CD4-positive, alpha-beta T cell treated with Interferon alpha-2 for 1 hour (primary cell): Measurements from ENCODE around the gene XAF1.
"Not testable (repeated sequence)": the region's sequence is repeated elsewhere in the genome, so short reads cannot be mapped to it uniquely, and the experiment has no call there.

Experiments used
- DNase-seq, 2 donors: peaks; one replicate each; pipeline ENCODE4 v3.0.0-alpha.2; 2020 to 2022

The XAF1 gene

GRCh38 chr17:6755731-6756184 is at the start of gene XAF1:
Gene XAF1 (plus strand): TSS chr17:6756046. CDS start chr17:6756079, 33 bp downstream.
- peak; percentile 89 to 93 for DNase-seq

GRCh38 chr17:6706499-6706898 is 49.3 kb upstream of the XAF1 start:
- DNase-seq = no peak

GRCh38 chr17:6706996-6707395 is 48.9 kb upstream of the XAF1 start:
- no peak for DNase-seq

- DNase-seq = no peak
These were observed 47.4 kb upstream of the XAF1 start for GRCh38 chr17:6708357-6708961.

- DNase-seq = no peak
These were observed 45.5 kb upstream of the XAF1 start for GRCh38 chr17:6710317-6710716.

- DNase-seq = no peak
These were observed 44.7 kb upstream of the XAF1 start for GRCh38 chr17:6711081-6711674.

GRCh38 chr17:6711681-6712057 is 44.2 kb upstream of the XAF1 start:
- DNase-seq = no peak

- DNase-seq = no peak
These were observed 43.6 kb upstream of the XAF1 start for GRCh38 chr17:6712058-6712853.

- DNase-seq = no peak
These were observed 43.1 kb upstream of the XAF1 start for GRCh38 chr17:6712854-6713129.

- peak in 1 of 2 donors; percentile 3 for DNase-seq
These were observed 42.5 kb upstream of the XAF1 start, which contains the start of gene SLC13A5 for GRCh38 chr17:6713130-6713917. Gene SLC13A5 (minus strand): TSS chr17:6713369. CDS start chr17:6713333, 36 bp downstream.

GRCh38 chr17:6713918-6714271 is 42.0 kb upstream of the XAF1 start:
- no peak for DNase-seq

GRCh38 chr17:6714315-6714874 is 41.5 kb upstream of the XAF1 start:
- no peak for DNase-seq

- DNase-seq = no peak
These were observed 39.1 kb upstream of the XAF1 start for GRCh38 chr17:6716736-6717135.

- DNase-seq = no peak
These were observed 34.1 kb upstream of the XAF1 start for GRCh38 chr17:6721744-6722143.

- DNase-seq = no peak
These were observed 31.8 kb upstream of the XAF1 start for GRCh38 chr17:6724009-6724408.

GRCh38 chr17:6729531-6729930 is 26.3 kb upstream of the XAF1 start:
- no peak for DNase-seq

GRCh38 chr17:6746665-6747064 is 9.2 kb upstream of the XAF1 start:
- DNase-seq = not testable (repeated sequence)

- DNase-seq = no peak
These were observed 7.2 kb upstream of the XAF1 start for GRCh38 chr17:6748617-6749016.

GRCh38 chr17:6749519-6749918 is 6.3 kb upstream of the XAF1 start:
- peak in 1 of 2 donors; percentile 41 for DNase-seq

- DNase-seq = peak; percentile 25 to 41
These were observed 3.6 kb upstream of the XAF1 start for GRCh38 chr17:6752068-6752909.

GRCh38 chr17:6753006-6753445 is 2.8 kb upstream of the XAF1 start:
- peak; percentile 60 to 81 for DNase-seq

GRCh38 chr17:6753546-6753945 is 2.3 kb upstream of the XAF1 start:
- DNase-seq = no peak
